Hepatic stellate cell (primary cell): ENCODE measurements around the gene GALNT16.
A peak's percentile ranks its signal among the peaks of the same experiment; 100 is the strongest.

Experiments
- DNase-seq: peaks from one replicate; pipeline ENCODE4 v3.0.0; 2011; ENCODE audit warnings: low spot score

GALNT16 gene

DNA sequence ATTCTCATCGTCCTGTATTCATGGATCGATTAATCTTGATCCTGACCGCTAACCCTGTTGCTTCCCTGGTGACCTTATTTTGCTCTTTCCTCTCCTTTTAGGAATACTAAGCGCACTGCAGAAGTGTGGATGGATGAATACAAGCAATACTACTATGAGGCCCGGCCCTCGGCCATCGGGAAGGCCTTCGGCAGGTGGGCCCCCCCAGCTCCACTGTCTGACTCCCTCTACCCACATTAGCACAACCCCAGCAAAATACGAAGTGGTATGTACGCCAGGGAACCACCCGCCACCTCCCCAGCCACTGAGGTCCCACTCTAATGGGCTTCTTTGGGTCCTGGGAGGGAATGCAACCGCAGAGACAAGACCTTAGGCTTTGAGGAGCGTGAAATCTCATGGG, 79.5 kb downstream of the GALNT16 start:
- no peak for DNase-seq

DNA sequence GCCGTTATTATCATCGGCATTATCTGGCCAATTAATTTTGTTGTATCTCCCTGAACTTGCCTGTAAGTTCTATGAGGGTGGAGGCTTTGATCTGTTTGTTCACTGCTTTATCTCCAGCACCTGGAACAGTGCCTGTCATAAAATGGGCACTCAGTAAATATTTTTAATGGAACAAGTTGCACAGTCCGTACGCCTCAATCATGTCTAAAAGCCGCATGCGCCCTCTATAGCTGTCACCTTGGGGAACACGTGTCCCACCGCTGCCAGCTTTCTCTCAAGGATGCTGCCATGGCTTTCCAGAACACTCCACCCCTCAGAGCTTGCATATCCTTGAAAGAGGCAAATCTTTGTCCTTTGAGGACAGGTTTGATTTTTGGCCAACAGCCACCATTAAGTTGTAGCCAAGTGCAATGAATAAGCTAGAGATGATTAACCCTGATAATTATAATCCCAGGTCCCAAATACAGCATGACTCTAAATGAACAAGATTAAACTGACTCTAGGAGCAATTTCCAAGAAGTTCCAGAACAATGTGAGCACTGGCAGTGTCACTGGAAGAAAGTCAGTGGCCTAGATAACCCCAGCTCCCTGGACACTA, 83.1 kb downstream of the GALNT16 start:
- no peak for DNase-seq

GRCh38 chr14:69344171-69344570, 84.2 kb downstream of the GALNT16 start:
- no peak for DNase-seq

DNA sequence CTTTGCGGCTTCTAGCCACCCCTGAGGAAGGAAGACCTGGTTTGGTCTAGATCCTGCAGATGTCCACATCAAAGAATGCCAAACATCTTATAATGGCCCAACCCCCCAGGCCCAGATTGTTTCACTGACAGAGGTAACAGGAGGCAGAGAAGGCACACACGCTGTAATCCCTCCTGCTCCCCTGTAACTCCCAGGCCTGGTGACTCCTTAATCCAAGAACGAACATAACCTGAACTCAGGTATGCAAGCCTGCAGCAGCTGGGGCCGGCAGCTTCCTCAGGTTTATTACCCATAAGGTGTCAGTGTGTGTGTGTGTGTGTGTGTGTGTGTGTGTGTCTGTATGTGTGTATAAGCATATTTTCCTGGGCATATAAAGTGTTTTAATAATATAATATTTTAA, 85.4 kb downstream of the GALNT16 start:
- DNase-seq, result no peak

DNA sequence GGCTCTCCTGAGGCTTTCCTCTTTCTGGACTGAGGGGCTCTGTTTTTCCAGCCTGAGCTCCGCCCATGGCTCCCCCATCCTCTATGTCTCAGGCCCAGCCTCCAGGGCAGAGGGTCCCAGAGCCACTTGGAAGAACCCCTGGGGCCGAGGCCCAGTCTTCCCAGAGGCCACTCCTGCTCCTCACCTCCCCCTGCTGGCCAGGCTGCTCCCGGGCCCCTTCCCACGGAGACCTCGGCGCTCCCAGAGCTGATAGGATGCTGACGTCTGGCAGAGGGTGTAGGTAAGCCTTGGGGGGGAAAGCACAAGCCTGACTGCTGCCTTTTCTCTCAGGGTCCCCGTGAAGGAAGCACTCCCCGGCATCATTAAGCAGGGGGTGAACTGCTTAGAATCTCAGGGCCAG, 86.8 kb downstream of the GALNT16 start:
- DNase-seq, result peak; percentile 66

DNA sequence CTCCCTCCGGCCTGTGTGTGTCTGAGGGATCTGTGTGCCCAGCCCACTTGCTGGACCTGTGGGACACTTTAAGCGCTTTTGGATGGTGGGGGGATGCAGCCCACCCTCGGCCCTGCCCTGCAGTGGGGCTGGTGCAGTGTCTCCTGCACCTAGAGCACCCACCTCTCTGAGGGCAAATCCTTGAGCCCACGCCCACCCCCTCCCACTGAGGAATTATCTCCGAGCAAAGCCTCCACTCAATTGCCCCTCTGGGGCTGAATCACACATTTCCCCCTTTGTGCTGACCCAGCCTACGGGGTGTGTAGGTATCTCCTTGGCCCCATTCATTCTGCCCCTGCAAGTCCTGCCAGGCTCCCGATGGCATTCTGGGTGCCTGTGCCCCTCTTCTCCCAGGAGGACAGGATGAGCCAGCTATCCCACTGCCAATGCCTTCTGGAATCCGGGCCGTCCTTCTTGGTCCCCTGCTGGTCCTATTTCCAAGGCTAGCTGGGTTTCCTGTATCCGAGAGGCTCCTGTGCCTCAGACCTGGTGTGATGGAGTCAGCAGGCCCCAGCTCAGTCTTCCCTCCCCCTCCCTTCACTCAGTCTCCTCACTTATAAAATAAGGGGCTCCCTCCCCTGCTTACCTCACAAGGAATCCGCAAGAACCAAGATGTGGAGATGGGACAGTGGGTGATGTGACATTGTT, 89.3 kb downstream of the GALNT16 start:
- DNase-seq, result no peak

GRCh38 chr14:69350892-69351291, 90.9 kb downstream of the GALNT16 start:
- no peak for DNase-seq

DNA sequence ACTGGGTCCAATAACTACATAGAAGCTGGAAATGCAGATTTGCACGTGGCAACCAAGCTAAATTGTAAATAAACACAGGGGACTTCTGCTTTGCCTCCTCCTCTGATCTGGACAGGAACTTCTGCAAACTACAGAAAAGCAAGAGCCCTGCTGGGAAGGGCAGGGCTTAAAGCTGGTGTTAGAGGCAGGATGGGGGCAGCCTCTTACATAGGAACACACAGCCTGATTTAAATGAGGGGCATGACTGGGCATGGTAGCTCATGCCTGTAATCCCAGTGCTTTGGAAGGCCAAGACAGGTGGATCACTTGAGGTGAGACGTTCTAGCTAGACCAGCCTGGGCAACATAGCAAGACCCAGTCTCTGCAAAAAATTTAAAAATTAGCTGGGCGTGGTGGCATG, 91.4 kb downstream of the GALNT16 start:
- no peak for DNase-seq

GRCh38 chr14:69351911-69352310, 92.0 kb downstream of the GALNT16 start:
- no peak for DNase-seq

DNA sequence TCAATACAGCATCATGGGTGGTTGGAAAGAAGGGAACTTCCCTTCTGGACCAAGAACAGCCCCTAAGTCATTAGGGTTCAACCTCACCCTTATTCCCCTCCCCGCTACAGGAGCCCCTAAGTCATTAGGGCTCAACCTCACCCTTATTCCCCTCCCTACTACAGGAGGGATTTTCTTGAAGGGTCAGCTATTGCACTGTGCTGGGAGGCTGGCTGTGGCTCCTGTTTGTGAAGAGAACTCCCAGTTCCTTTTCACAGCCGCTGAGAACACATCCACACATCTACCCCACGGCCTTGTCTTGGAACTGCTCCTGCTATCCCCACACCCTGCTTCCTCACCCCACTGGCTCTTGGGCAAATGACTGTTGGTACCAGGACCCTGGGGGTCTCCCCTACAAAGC, 93.2 kb downstream of the GALNT16 start:
- DNase-seq, result no peak

DNA sequence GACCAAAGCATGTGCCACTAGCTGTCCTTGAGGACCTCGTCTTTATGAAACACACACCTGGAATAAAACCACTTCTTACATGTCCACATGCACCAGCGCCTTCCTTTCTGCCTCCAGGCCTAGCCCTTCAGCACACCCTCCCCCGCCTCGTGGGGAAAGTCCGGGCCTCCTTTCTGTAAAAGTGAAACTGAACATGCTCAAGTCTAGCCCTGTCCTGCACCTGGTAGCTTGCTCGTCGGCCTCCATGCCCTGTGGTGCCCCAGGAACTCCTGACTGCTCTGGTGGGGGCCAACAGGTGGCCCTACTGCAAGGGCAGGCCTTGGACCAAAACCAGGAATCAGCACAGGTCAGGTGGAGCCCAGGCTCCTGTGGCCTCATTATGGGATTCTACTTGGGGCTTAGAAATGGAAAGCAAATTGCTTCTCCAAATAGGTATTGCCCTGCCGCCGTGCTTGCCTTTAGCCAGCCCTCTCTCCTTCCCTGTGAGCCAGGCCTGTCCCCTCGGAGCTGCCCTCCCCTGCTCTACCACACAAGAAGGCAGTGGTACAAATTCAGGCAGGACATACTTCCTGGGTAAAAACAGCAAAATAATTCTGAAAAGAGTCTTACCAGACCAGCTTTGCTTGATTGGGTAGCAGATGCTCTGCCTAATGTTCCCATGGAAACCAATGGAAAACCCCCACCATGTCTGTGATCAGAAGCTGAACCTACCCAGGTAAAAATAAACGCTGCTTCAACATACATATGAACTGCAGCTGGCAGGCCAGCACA, 94.6 kb downstream of the GALNT16 start:
- no peak for DNase-seq

GRCh38 chr14:69355154-69355597, 95.2 kb downstream of the GALNT16 start:
- no peak for DNase-seq

GRCh38 chr14:69355607-69356281, 95.8 kb downstream of the GALNT16 start:
- DNase-seq, result peak; percentile 42

DNA sequence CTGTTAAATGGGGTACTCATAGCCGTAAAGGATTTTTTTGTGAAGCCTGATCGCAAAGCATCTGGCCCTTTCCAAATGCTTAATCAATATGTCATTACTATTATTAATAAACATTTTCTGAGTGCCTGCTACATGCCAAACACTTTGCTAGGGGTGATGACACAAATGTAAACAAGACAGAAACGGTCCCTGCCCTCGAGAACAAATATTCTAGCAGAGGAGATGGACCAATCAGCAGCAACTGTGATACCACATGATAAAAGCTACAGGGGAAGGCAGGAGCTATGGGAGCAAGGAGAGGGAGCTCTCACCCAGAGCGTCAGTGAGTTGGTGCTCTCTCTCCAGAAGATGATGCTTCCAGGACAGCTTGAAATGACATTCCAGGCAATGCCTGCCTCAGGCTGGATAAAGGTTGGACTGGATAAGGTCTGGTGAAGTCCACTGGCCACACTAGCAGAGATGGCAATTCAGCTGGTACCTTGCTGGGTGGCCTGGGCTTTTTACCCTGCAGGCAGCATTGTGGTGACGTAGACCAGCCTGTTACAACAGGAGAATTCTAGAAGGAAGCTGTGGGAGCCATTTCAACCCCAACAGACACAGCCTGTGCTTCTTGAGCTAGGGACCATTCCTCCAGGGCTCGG, 97.1 kb downstream of the GALNT16 start:
- DNase-seq, result no peak

- DNase-seq, result no peak
Observed at GRCh38 chr14:69357544-69358200, 97.7 kb downstream of the GALNT16 start.

DNA sequence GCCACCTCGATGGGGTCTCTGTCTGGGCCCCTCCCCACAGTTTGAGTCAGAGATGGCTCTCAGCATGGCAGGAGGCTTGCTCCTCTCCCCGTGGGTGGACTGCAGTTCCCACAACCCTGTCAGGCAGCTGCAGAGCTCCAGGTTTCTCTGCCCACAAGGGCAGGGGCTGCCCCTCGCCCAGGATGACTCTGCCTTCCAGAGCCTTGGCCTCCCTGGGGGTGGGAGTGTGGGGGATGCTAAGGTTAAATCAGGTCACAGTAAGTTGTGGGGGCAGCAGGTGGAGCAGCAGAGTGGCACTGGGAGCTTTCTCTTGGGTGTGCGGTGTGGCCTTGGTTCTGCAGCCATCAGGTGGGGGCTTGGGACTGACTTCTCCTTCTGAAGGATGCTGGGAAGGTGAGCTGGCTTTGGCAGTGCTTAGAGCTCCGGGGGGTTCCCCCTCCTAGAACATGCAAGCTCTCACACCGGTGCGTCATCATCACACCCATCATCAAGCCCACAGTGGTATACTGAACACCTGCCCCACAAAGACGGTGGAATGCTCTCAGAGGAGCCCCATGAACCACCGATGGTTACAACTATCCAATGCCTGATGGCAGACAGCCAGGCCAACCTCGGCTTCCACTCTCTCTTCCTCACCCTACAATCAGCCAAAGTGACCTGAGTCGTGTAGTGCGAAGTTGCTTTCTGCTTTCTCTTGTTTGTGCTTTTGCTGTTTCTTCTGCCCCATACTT, 98.4 kb downstream of the GALNT16 start:
- DNase-seq, result no peak

DNA sequence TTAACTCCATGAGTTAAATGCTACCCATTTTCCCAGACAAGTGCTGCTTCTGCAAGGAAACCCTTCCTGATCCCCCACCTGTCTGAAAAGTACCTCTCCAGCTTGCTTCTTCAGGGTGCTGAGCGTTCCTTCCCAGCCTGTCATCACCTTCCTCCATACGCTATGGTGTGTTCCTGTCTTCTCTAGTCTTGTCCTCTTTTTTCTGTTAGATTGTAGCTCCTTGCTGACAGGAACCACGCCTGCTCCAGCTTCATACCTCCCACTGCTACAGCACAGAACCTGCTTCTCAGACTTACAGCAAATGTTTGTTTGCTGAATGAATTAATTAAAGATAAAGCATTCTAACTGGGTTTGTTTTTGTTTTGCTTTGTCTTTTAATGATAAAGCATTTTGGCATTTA, 99.0 kb downstream of the GALNT16 start:
- no peak for DNase-seq

- DNase-seq, result no peak
Observed at GRCh38 chr14:69360438-69361108, 100.6 kb downstream of the GALNT16 start.

DNA sequence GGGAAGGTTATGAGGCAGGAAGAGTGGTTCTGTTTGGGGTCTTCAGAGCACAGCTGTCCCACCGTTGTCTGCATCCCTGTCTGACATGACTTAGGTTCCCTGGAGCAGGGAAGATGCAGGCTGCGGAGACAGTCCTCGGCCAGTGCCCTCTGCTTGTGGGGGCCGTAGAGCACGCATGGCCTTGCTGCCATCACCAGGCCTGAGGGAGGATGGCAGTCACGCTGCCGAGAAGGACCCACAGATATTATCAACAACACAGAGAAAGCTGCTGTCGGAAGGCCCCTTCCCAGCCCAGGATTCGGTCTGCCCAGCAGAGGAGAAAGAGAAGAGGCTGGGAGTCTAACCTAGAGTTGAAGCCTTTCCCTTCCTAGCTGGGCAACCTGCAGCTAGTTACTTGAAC, 103.1 kb downstream of the GALNT16 start:
- DNase-seq, result peak; percentile 68

DNA sequence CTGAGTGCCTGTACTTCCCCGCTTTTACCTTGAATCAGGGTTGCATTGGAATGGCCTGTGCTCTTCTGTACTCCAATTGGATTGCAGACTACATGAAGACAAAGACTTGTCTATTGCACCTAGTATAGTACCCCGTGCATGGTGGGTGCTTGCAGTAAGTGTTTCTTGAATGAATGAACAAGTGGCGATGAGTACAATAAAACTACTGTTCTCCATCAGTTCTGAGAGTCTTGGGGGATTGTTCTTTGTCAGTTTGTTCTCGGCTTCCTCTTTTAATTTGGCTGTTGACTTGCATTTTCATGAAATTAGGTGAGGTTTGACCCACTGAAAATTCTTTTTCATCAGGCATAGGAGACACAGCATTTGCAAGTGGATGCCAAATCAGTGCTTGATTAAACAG, 104.0 kb downstream of the GALNT16 start:
- DNase-seq, result no peak
